BE2C (cell line): Measurements from ENCODE around the gene SPANXA2. TPM values are rescaled to one million over a fixed set of nuclear protein-coding genes. Genes with fewer than 3 reads are reported as not detected.
"Not testable (repeated sequence)": the region's sequence is repeated elsewhere in the genome, so short reads cannot be mapped to it uniquely, and the experiment has no call there.

Source experiments
- DNase-seq: peaks from one replicate; pipeline ENCODE4 v3.0.0-alpha.2; 2020
- H3K27me3 ChIP-seq: fragments of 250-450 bp; sonication (Bioruptor Pico); 2 replicates; pipeline ENCODE4 v1.5.1; 2020; ENCODE audit warnings: mild to moderate bottlenecking
- H3K36me3 ChIP-seq: fragments of 250-450 bp; sonication (Bioruptor Pico); 2 replicates; pipeline ENCODE4 v1.5.1; 2020; ENCODE audit warnings: mild to moderate bottlenecking
- H3K4me1 ChIP-seq: fragments of 250-450 bp; sonication (Bioruptor Pico); 2 replicates; pipeline ENCODE4 v1.5.1; 2020
- H3K4me3 ChIP-seq: 2 replicates; pipeline ENCODE4 v1.5.1; 2011; ENCODE audit warnings: low read depth, low read length
- H3K9me3 ChIP-seq: fragments of 250-450 bp; sonication (Bioruptor Pico); 2 replicates; pipeline ENCODE4 v1.5.1; 2020
- polyA plus RNA-seq: library from polyadenylated mRNA; unstranded; fragments of >200 nt; gene quantifications from one replicate; pipeline ENCODE4 v1.2.1, GENCODE V29; 2012; ENCODE audit warnings: low read depth, missing spikeins; ENCODE audit not compliant: insufficient read length, insufficient read depth
- TF ChIP-seq, protein P1 (sequence below): IDR thresholded peaks from 2 replicates; pipeline ENCODE4 v1.5.1; 2012; ENCODE audit warnings: mild to moderate bottlenecking, low read depth, low read length

Gene SPANXA2, protein sequence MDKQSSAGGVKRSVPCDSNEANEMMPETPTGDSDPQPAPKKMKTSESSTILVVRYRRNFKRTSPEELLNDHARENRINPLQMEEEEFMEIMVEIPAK
- polyA plus RNA-seq: not detected

DNA sequence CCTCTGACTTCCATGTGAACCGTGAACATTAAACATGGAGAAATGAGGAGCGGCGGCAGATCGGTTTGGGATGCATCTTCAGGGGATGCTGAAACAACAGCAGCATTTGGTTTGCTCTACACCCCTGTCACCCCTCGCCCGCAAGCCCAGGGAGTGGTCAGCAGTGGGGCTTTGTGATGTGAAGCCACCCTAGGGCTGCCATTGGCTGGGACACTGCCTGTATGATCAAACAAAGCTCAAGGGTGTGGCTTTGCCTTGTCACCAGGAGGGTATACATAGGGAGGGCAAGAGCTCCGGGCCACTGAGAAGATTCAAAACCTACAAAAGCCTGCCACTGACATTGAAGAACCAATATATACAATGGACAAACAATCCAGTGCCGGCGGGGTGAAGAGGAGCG is at the start of gene SPANXA2:
Gene SPANXA2 (plus strand): TSS at position 301 of the 400 bp plus-strand sequence. CDS start 60 bp downstream, at position 361.
- not testable (repeated sequence) for H3K36me3 ChIP-seq, H3K9me3 ChIP-seq, H3K4me1 ChIP-seq, H3K4me3 ChIP-seq, DNase-seq, H3K27me3 ChIP-seq

- not testable (repeated sequence) for H3K27me3 ChIP-seq, H3K4me1 ChIP-seq, H3K9me3 ChIP-seq, DNase-seq, H3K36me3 ChIP-seq, H3K4me3 ChIP-seq
Observed at GRCh38 chrX:141542551-141542950, 47.0 kb upstream of the SPANXA2 start.

DNA sequence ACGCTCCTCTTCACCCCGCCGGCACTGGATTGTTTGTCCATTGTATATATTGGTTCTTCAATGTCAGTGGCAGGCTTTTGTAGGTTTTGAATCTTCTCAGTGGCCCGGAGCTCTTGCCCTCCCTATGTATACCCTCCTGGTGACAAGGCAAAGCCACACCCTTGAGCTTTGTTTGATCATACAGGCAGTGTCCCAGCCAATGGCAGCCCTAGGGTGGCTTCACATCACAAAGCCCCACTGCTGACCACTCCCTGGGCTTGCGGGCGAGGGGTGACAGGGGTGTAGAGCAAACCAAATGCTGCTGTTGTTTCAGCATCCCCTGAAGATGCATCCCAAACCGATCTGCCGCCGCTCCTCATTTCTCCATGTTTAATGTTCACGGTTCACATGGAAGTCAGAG is 4.9 kb upstream of the SPANXA2 start, which contains the start of gene SPANXA1:
Gene SPANXA1 (minus strand): TSS at position 101 of the 400 bp plus-strand sequence. CDS start 60 bp downstream, at position 41.
- not testable (repeated sequence) for H3K27me3 ChIP-seq, DNase-seq, H3K36me3 ChIP-seq, H3K4me3 ChIP-seq, H3K9me3 ChIP-seq, H3K4me1 ChIP-seq

DNA sequence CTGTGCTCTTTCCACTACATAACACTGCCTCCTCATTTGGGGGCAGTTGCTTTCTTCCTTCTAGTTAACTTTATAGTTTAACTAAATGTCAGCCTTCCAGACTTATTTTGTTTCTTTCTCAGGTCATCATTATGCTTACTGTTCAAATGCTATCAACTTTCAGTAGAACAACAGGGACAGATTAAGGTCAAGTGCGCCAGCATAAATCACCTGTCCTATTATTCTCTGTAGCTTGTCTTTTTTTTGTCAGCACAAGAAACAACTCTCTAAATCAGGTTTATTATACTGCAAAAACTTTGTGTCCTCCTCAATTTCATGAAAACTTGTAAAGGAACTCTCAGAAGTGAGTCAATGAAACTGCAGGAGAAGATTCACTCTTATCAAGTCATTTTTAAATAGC is 19.6 kb downstream of the SPANXA2 start:
- TF ChIP-seq, protein P1, sequence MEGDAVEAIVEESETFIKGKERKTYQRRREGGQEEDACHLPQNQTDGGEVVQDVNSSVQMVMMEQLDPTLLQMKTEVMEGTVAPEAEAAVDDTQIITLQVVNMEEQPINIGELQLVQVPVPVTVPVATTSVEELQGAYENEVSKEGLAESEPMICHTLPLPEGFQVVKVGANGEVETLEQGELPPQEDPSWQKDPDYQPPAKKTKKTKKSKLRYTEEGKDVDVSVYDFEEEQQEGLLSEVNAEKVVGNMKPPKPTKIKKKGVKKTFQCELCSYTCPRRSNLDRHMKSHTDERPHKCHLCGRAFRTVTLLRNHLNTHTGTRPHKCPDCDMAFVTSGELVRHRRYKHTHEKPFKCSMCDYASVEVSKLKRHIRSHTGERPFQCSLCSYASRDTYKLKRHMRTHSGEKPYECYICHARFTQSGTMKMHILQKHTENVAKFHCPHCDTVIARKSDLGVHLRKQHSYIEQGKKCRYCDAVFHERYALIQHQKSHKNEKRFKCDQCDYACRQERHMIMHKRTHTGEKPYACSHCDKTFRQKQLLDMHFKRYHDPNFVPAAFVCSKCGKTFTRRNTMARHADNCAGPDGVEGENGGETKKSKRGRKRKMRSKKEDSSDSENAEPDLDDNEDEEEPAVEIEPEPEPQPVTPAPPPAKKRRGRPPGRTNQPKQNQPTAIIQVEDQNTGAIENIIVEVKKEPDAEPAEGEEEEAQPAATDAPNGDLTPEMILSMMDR: no peak

GRCh38 chrX:141619336-141619735 is 29.8 kb downstream of the SPANXA2 start:
- no peak overlapping the region for H3K4me3 ChIP-seq
- H3K4me1 ChIP-seq: no peaks in the 10 kb centered on the region
- no peaks in the 10 kb centered on the region for H3K36me3 ChIP-seq
- TF ChIP-seq, protein P1: no peak
- H3K9me3 ChIP-seq: no peaks in the 10 kb centered on the region
- DNase-seq: no peak
- H3K27me3 ChIP-seq: no peaks in the 10 kb centered on the region

More for the DNA sequence above, 19.6 kb downstream of the SPANXA2 start:
- DNase-seq: no peak
- no peaks in the 10 kb centered on the region for H3K9me3 ChIP-seq
- H3K4me3 ChIP-seq: no peak overlapping the region
- H3K27me3 ChIP-seq: no peaks in the 10 kb centered on the region
- no peaks in the 10 kb centered on the region for H3K36me3 ChIP-seq
- H3K4me1 ChIP-seq: no peaks in the 10 kb centered on the region

GRCh38 chrX:141632124-141632523 is 42.6 kb downstream of the SPANXA2 start:
- Histone ChIP-seq H3K9me3 (no peaks in the 10 kb centered on the region), H3K36me3 (no peaks in the 10 kb centered on the region), H3K27me3 (no peaks in the 10 kb centered on the region), H3K4me3 (no peak overlapping the region), H3K4me1 (no peaks in the 10 kb centered on the region)
- DNase-seq: no peak
- TF ChIP-seq, protein P1: no peak

GRCh38 chrX:141638550-141638949 is 49.0 kb downstream of the SPANXA2 start:
- DNase-seq: no peak
- no peaks in the 10 kb centered on the region for H3K27me3 ChIP-seq

More at GRCh38 chrX:141638550-141638949, 49.0 kb downstream of the SPANXA2 start:
- H3K36me3 ChIP-seq: no peaks in the 10 kb centered on the region
- no peaks in the 10 kb centered on the region for H3K9me3 ChIP-seq
- no peaks in the 10 kb centered on the region for H3K4me1 ChIP-seq
- no peak overlapping the region for H3K4me3 ChIP-seq
- TF ChIP-seq, protein P1: no peak
